OCI-LY3 (cell line): ENCODE results near the gene EXOSC9.

Experiments used
- EZH2phosphoT487 ChIP-seq: fragments of 200-600 bp; shearing (Covaris generic); IDR thresholded peaks from 2 replicates; pipeline ENCODE4 v1.6.1; 2018; ENCODE audit warnings: antibody characterized with exemption, mixed run types, low read depth
- TF ChIP-seq, protein P1 (sequence below): fragments of 200-600, 300-600 bp; sonication (generic); IDR thresholded peaks from 2 replicates; pipeline ENCODE4 v1.5.1; 2014; ENCODE audit warnings: antibody characterized with exemption, low read length, low read depth

DNA sequence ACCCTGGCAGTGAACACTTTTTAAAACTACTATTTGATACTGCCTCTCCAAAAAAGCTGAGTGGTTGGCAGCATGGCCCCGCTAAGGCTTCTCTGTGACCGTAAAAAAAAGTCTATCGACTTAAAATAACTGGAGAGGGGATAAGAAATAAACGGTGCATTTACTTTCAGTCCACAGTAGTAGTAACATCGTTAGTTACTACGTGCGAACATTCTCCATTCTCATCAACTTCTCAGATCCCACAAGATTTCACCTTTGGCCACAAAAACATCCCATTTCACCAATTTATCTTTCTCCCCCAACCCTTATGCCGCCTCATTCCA is 524 bp upstream of the EXOSC9 start:
- TF ChIP-seq, protein P1, sequence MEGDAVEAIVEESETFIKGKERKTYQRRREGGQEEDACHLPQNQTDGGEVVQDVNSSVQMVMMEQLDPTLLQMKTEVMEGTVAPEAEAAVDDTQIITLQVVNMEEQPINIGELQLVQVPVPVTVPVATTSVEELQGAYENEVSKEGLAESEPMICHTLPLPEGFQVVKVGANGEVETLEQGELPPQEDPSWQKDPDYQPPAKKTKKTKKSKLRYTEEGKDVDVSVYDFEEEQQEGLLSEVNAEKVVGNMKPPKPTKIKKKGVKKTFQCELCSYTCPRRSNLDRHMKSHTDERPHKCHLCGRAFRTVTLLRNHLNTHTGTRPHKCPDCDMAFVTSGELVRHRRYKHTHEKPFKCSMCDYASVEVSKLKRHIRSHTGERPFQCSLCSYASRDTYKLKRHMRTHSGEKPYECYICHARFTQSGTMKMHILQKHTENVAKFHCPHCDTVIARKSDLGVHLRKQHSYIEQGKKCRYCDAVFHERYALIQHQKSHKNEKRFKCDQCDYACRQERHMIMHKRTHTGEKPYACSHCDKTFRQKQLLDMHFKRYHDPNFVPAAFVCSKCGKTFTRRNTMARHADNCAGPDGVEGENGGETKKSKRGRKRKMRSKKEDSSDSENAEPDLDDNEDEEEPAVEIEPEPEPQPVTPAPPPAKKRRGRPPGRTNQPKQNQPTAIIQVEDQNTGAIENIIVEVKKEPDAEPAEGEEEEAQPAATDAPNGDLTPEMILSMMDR = no peak
- no peak for TF ChIP-seq EZH2phosphoT487
